Caki2 (cell line): Measurements from ENCODE around the gene TNRC6C. TPM values are rescaled to one million over a fixed set of nuclear protein-coding genes. Genes with fewer than 3 reads are reported as not detected.
"Not testable (repeated sequence)": the region's sequence is repeated elsewhere in the genome, so short reads cannot be mapped to it uniquely, and the experiment has no call there.

Experiments
- DNase-seq: peaks from one replicate; pipeline ENCODE4 v3.0.0-alpha.2; 2015; ENCODE audit warnings: low read depth
- in situ Hi-C: cut with HindIII; loops from 2 replicates; pipeline ENCODE4 v1.10.0; 2016; ENCODE audit warnings: low sequenced_read_pairs, low pct_unique_long_range_greater_than_20kb, mixed read lengths
- total RNA-seq: library from RNA; depleted of rRNA; stranded (reverse); fragments of >200 nt; shearing (Covaris generic); gene quantifications from 2 replicates; pipeline ENCODE4 v1.2.3, GENCODE V29; 2014; ENCODE audit warnings: low replicate concordance

Gene TNRC6C
- total RNA-seq, 1 experiment from 2014 or later, result 0.91 TPM

DNA sequence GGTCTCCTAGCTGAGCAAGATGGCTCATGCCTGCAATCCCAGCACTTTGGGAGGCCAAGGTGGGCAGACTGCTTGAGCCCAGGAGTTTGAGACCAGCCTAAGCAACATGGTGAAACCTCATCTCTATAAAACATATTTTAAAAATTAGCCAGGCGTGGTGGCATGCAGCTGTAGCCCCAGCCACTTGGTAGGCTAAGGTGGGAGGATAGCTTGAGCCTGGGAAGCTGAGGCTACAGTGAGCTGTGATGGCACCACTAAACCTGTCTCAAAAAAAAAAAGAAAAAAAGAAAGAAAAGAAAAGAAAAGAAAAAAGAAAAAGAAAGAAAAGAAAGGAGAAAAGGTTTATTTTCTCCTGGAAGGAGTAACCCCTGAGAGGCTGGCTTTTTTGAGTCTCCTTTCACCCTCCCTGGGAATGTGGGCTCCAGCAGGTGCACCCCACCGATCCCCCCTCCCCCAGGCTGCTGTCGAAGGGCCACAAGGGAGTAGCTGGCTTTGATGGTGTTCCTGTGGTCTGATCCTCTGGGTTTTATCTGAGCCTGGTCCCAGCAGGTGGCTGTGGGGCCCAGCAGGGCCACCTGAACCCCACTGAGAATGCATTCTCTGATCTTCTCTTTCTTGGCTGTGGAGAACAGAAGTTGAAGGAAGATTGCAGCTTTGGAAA is 29.9 kb upstream of the TNRC6C start:
- no peak for DNase-seq
- in situ Hi-C loops, result no loop called here

DNA sequence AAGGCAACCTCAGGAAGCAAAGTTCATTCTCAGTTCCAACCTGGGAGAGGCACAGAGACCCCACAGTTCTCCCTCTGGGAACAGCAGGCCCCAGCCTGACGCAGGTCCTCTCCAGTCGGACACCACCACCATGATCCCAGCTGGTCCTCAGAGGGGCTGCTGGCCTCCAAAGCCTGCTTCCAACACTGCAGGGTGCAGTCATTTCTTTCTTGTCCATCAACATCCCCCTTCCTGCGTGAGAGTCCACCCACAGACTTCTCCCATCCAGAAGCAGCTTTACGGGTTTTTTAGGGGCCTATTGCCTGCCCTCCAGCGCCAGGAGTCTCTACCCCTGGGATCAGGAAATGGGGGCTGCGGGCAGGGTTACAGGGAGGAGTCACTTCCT is 29.3 kb upstream of the TNRC6C start:
- in situ Hi-C loops, result no loop called here
- DNase-seq, result no peak

DNA sequence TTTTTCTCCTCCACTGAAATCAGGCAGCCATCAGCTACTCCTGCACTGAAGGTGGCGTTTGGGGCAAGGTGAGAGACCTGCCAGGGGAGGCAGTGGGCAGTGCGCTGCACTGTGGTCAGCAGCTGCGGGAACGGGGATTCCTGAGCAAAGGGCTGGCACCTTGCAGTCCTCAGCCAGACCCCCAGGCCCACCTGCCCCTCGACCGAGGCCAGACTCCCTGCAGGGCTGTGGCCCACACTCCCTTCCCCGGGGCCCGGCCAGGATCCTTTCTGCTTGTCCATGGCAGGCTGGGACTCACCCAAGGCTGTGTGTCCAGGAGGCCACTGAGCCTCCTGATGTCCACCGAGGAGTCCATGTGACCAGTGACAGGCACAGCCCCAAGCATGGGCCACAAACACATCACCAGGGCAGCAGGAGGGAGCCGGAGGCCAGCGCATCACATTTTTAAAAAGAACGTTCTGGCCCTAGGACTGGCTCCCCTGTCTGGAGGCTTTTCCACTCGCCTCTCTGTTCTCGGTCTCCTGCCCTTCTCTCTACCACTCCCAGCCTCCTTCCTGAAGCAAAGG is 28.5 kb upstream of the TNRC6C start:
- in situ Hi-C loops, result no loop called here
- DNase-seq, result no peak

DNA sequence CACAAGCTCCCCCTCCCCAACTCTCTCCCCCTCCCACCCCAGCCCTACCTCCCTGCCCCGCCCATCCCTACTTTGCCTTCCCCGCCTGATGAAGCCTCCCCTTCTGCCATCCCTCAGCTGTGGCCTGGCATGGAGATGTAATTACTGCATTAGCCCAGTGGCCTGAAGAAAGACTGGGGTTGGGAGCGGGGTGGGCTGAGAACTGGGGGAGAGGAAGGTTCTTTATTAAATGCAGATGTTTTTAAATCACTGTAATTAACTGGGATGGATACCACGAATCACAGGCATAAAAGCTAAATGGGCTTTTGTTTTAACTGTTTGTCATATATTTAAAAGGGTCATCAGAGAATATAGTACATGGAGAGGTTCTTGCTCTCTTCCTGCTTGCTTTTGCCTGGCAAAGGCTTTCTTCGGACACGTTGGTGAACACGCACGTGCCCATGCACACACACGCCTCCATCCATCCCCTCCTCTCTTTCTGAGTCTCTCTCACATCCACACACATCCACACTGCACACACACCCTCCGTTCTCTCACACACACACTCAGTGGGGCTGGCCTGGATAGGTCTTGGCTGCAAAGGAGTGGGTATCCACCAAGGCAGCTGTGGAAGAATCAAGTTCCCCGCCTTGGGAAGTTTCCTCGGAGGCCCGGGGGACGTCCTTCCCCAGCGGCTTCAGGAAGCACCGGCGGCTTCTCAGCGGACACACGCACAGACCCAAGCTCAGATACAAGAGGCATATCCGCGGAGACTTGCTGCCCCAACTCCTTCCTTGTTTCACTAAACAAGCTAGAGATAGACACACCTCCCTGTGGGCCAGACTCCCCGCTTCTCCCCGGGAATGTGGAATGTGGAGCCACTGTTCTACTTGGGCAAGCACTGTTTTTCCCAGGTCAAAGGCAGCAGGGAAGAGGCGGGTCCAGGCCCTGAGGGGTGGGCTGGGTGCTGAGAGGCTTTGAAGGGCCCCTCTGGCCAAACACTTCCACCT is 27.4 kb upstream of the TNRC6C start:
- no peak for DNase-seq
- in situ Hi-C loops, result no loop called here

DNA sequence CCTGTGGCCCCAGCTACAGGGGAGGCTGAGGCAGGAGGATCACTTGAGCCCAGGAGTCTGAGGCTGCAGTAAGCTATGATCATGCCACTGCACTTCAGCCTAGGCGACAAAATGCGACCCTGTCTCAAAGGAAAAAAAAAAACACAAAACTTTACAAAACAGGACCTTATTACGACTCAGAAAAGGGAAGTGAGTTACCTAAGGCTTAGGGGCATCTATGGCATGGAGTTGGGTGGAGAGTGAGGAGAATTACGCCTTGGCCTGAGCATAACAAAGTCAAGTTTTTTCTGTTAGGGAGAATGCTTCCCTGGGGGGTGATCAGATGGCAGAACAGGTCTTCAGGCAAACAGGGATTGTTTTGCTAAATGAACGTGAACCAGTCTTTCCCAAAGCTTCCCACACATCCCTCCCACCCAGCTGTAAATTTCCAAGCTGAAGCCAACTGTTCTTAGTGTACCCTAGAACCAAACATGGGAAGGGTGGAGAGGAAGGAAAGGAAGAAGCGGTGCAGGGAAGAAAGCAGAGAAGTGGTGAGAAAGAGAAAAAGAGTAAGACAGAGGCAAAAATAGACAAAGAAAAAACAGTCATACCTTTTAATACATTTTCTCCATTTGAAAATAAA is 24.6 kb upstream of the TNRC6C start:
- in situ Hi-C loops, result no loop called here

DNA sequence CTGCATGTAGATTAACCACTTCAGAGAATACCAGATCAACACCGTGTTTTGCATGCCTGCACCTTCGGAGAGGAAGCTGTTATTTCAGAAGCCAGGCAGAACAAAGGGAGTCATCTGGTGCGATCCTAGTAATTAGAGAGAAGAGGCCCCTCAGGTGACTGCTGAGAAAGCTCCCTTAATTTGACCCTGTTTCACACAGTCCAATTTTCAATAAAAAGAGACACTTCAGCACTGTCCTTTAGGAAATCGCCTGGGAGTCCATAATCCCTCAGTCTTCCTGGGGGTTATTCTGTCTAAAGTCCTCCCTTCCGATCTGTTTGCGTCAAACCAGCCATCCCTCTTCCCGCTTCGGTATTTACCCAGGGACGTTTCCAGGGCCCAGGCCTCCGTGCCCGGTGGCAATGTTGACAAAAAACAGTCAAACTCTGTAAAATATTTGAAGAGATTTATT is 23.4 kb upstream of the TNRC6C start:
- in situ Hi-C loops, result no loop called here
- DNase-seq, result no peak

More for the DNA sequence above, 24.6 kb upstream of the TNRC6C start:
- no peak for DNase-seq

DNA sequence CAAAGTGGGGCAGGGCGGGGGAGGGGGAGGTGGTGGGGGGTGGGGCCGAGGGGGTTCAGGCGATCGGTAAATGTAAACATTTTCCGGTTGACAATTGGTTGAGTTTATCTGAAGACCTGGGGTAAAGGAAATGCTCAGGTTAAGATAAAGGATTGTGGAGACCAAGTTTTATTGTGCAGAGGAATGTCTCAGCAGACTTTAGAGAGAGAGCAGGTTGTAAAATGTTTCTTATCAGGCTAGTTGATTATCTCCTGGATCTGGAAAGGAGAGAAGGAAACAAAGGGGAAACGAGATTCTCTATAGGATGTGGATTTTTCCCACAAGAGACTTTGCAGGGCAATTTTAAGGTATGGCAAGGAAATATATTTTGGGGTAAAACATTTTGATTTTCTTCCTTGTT is 22.8 kb upstream of the TNRC6C start:
- DNase-seq, in situ Hi-C loops: not testable (repeated sequence)

DNA sequence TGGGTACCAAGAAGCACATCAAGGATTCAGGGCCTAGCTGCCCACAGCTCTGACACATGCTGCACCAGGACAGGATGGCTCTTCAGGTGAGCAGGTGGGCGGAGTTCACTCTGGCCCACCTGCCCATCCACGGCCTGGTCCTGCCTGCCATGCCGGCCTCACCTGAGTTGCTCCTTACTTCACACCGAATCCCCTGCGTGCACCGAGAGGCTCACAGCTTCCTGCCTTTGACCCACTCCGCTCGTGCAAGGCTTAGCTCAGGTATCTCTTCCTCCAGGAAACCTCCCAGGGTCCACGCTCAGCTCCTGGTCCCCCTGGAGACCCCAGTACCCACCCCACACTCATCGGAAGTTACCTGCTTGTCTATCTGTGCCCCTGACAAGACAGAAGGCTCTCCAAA is 21.6 kb upstream of the TNRC6C start:
- in situ Hi-C loops, result no loop called here
- DNase-seq, result no peak

DNA sequence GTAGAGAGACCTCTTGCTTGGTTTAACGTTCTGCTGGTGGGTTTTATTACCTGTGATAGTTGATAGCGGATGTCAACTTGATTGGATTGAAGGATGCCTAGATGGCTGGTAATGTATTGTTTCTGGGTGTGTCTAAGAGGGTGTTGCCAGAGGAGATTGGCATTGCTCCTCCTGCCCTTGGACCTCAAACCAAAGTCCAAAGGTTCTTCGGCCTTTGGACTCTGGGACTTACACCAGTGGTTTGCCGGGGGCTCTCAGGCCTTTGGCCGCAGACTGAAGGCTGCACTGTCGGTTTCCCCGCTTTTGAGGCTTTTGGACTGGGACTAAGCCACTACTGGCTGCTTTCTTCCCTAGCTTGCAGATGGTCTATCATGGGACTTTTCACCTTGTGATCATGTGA is 17.5 kb upstream of the TNRC6C start:
- no peak for DNase-seq
- in situ Hi-C loops, result no loop called here

DNA sequence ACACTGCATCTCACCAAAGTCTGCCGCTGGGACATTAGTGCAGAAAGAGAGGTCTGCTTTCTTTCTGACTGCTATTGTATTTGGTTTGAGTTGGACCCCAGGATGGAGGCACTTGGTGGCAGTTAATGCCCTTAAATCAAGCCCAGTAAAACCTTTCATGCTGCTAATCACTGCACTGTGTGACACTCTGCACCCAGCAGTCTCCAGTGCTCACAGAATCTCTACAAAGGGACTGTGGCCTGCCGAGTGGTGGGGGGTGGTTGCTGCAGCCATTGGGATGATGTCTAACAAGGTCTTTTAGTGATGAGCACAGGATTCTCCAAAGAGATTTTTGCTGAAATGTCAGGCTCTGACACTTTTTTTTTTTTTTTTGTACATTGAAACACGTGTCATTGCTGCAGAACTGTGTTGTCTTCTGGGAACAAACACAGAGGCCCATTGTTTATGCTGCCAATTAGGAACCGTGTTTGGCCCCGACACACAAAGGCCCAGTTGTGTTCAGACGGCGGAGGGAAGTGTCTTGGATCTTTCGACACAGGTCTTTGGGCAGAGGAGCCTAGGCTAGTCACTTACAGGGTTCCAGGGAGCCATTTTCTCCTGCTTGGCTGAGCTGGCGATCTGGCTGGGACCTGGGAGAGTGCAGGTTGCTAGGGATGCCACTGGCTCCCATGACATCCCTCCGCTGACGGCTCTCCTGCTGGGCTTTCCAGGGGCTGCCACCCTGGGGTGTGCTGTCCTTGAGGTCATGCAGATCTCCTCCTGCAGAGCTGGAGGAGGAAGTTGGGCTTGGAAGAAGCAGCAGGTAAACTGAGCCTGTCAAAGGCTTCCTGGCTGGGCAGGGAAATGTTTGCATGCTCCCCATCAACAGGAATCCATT is 16.2 kb upstream of the TNRC6C start:
- no peak for DNase-seq
- in situ Hi-C loops, result no loop called here

DNA sequence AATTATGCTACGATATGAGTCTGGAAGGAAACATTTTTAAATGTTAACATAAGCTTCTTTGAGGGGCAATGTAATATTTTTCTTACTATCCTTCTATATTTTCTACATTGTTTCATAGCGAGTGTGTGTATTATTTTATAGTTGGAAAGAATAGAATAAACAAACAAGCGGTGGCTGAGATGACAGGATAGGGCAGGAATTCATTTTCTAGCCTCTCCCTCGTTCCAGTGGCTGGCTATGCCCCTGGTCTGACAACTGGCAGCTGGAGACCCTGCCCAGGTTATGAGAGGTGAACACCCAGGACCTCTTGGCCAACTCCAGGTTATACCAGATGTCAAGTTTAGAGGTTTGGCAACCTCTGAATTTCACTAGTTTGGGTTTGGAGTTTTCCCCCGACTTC is 14.5 kb upstream of the TNRC6C start:
- no peak for DNase-seq
- in situ Hi-C loops, result no loop called here

DNA sequence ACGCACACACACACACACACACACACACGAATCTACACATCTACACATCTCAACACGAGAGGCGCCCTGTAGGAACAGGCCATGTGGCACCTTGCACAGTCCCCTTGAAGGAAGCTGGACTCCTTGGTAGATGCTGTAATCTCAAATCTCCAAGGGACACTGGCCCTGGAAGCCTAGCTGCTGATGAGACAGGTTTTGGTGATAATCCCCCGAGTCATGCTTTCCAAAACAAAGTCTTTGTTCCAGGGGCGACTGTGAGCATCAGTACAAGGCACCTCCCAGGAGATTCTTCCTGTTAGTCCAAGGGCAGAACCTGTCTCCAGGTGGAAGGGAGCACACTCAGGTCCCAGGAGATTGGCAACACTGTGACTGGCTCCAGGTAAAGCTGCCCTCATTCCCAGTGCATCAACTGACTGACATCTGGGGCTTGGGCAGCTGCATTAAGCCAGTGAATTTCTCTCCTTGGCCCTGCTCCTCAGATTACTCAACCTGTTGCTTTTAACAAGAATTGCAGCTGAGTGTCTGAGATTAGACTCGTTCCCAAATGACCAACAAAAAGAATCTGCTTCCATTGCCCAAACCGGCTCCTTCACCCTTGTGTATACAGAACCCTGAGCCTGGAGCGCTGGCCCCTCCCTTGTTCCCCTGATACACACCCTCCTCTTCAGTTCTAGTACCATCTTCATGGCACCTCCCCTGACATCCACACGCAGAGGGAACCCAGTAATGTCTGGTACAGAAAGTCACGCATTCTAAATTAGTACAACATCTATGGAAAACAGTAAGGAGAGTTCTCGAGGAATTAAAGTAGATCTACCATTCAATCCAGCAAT is 13.9 kb upstream of the TNRC6C start:
- no peak for DNase-seq
- in situ Hi-C loops, result no loop called here

DNA sequence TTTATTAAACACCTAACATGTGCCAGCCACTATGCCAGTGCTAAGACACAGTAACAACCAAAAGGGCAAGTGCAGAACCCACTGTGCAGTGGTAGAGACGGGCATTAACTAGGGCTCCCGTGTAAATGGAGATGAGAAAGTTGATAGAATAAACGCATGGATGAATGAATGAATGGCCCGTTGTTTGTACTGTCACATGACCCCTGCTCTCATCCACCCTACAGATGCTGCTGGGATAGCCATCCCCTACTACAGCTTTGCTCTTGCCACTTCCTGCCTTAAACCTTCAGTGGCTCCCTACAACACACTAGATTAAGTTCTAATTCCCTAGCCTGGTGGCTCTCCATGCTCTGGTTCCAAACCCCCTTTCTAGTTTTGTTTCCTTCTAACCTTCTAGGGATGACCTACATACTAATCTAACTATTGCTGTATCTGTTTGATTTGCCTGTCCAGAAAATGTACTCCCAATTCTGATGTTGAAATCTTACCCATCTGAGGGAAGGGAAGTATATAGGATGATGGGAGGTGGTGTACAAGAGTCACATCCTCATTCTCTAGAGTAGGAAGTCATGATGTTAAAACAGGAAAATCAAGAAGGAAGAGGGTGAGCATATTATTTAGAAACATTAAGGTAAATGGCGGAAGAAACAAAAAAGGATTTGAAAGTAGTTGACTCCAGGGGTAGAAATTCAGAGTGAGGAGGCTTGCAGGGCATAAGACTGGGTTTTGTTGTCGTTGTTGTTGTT is 11.4 kb upstream of the TNRC6C start:
- DNase-seq, result no peak
- in situ Hi-C loops, result no loop called here

DNA sequence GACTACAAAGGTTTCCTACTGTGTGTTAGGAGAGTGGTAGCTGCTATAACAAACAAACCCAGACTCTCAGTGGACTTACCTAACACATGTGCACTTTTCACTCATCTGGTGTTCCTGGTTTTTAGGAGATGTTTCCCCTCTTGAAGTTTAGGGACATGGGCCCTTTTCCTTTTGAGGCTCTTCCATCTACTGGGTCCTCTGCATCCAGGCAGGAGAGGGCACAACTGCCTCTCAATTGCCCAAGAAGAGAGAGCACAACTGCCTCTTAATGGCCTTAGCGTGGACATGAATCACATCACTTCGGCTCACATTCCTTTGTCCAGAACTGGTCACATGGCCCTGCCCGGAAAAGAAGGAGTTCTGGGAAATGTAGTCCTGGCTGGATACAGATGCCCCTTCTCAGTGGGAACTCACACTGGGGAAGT is 9.8 kb upstream of the TNRC6C start:
- peak; percentile 53 for DNase-seq
- in situ Hi-C loops, result no loop called here

DNA sequence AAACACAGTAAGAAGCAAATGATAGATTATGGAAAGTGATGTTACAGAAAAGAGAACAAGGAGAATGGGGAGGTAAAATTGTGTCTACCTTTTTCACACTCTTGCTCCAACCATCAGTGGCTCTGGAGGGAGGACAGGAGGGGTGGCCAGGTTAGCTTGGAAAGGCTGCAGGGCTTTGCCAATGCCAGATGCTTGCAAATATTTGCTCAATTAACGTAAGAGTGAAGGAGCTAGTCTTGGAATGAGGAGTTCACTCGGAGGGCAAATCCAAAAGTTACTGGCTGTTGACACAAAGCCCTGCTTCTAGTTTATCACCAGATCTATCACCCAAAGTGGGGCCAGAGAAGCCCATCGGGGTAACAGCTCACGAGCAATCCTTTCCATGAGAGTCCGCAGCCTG is 7.4 kb upstream of the TNRC6C start:
- DNase-seq, result no peak
- in situ Hi-C loops, result no loop called here

DNA sequence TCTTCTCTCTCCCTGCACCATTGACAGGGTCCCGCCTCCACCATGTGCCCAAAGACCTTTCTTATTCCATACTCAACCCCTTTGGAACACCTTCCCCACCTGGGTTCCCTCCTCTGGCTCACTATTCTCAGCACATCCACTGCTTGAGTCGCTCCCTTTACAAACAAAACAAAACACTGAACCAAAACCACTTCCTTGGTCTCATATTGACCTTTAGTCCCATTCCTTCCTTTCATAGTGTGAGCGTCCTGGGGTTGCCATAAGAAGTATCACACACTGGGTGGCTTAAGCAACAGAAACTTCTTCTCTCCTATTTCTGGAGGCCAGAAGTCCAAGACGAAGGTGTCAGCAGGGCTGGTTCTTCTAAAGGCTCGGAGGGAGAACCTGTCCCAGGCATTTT is 6.1 kb upstream of the TNRC6C start:
- in situ Hi-C loops, result no loop called here
- DNase-seq, result no peak
